Mesodermal cell (in vitro differentiated cells): Measurements from ENCODE around the gene PLP1.

Source experiments
- H3K27ac ChIP-seq: 2 replicates; pipeline ENCODE4 v1.7.0; 2013; ENCODE audit warnings: mild to moderate bottlenecking, low read depth, low read length, moderate library complexity; ENCODE audit not compliant: severe bottlenecking
- H3K36me3 ChIP-seq: 2 replicates; pipeline ENCODE4 v1.7.1; 2013; ENCODE audit warnings: mild to moderate bottlenecking, low read length, moderate library complexity; ENCODE audit not compliant: control insufficient read depth, insufficient read depth
- H3K4me1 ChIP-seq: one replicate; pipeline ENCODE4 v1.7.1; 2013; ENCODE audit warnings: mild to moderate bottlenecking, low read length; ENCODE audit not compliant: insufficient read depth, control insufficient read depth, poor library complexity, severe bottlenecking
- H3K4me3 ChIP-seq: 2 replicates; pipeline ENCODE4 v1.7.0; 2013; ENCODE audit warnings: low read length, control low read depth, mild to moderate bottlenecking; ENCODE audit not compliant: insufficient read depth, poor library complexity, severe bottlenecking; ENCODE audit errors: extremely low read depth
- H3K9me3 ChIP-seq: 2 replicates; pipeline ENCODE4 v1.7.1; 2013; ENCODE audit warnings: mild to moderate bottlenecking, low read length, moderate library complexity; ENCODE audit not compliant: control insufficient read depth
- WGBS, 2 experiments: methylation state at CpG; one replicate each; pipeline ENCODE4 v1.1.5; 2013; ENCODE audit warnings: missing lambda C conversion rate in 2 of 2; ENCODE audit not compliant: insufficient coverage in 2 of 2; 5-methylcytosine and 5-hydroxymethylcytosine counted together

The PLP1 gene

DNA sequence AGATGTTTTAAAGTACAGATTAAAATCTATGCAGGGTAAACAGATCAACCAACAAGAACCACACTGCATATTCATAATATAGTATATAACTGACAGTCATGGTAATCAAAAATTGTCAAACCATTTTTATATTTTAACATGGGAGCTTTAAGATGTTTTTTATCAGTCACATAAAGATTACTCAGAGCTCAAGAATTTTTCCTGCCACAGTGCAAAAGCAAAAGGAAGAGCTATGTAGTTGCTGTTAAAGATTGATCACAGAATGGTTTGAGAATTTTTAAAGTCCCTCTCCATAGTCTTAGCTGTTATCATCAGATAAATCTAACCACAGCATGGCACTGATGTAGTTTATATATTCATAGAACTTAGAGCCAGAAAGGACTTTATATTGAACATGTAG is 47.0 kb downstream of the PLP1 start:
- Histone ChIP-seq H3K9me3 (no peaks in the 10 kb centered on the region), H3K4me1 (no peaks in the 10 kb centered on the region), H3K36me3 (no peaks in the 10 kb centered on the region), H3K27ac (no peak overlapping the region), H3K4me3 (no peak overlapping the region)

DNA sequence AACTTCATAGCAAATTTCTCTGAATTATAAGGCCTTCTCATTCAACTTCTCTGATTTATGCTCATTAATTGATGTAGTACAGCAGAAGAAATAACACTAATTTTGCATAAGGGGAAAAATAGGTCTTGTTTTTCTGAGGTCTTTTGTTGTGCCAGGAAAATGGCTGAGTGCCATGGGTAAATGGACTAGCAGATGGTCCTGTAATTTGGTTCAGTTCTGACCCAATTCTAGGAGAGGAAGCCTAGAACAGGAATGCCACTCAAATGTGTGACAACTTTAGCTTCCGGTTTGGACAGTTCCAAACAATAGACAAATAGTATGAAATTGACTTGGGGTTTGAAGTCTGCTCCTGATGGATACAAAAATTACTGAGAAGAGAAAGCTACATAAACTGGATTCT is 49.2 kb downstream of the PLP1 start:
- Histone ChIP-seq H3K4me3 (no peak overlapping the region), H3K4me1 (no peaks in the 10 kb centered on the region), H3K36me3 (no peaks in the 10 kb centered on the region), H3K9me3 (no peaks in the 10 kb centered on the region), H3K27ac (no peak overlapping the region)
- no CpG with 5 or more reads among the region's 1 CpG for WGBS, 2 experiments

DNA sequence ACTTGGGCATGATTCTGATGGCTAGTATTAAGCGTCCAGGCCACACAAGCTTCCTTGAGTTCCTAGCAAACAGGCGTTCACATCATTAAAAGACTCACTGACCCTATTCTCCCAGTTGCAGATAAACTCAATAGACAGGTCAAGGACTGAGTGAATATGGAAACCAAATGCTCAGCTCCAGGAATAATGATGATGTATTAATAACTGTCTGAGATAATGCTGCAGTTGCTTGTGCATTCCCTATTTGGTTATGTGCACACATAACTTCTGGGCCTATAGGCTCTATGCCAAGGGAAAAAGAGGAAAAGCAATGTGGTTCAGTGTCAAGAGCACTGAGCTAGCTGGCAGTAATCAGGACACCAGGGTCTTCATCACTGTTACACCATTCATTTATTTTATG is 51.9 kb downstream of the PLP1 start:
- Histone ChIP-seq H3K4me3 (no peak overlapping the region), H3K9me3 (no peaks in the 10 kb centered on the region), H3K27ac (no peak overlapping the region), H3K36me3 (no peaks in the 10 kb centered on the region), H3K4me1 (no peaks in the 10 kb centered on the region)
- no CpG with 5 or more reads among the region's 2 CpGs for WGBS, 2 experiments

GRCh38 chrX:103830848-103831247 is 54.2 kb downstream of the PLP1 start:
- Histone ChIP-seq H3K36me3 (no peaks in the 10 kb centered on the region), H3K4me1 (no peaks in the 10 kb centered on the region), H3K27ac (no peak overlapping the region), H3K4me3 (no peak overlapping the region), H3K9me3 (no peaks in the 10 kb centered on the region)
- 86 to 100% methylated on average over 3 to 5 of the region's 7 CpGs for WGBS, 2 experiments

DNA sequence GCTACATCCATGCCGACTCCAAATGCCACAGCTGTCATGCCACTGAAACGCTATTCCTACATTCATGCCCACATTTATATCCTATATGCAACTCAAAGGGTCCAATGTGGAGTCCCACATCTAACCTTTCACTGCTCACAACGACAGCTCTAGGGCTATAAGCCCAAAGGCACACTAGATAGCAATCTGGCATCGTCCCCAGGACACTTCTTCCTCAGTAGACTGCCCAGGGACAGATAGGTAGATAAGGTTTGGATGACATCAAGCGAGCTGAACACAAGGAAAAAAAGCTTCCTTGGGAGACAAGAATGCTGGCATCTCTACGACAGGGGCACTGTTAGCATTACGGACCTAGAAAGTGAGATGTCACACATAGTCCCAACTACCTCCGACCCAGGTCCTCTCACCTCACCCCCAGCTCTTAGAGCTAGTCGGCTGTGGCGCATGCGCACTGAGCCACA is 54.7 kb downstream of the PLP1 start:
- no peaks in the 10 kb centered on the region for H3K4me1 ChIP-seq
- H3K36me3 ChIP-seq = no peaks in the 10 kb centered on the region
- 0 to 22% methylated on average over 3 to 8 of the region's 11 CpGs for WGBS, 2 experiments
- H3K4me3 ChIP-seq = peak overlapping the region; percentile 49
- no peak overlapping the region for H3K27ac ChIP-seq
- no peaks in the 10 kb centered on the region for H3K9me3 ChIP-seq

DNA sequence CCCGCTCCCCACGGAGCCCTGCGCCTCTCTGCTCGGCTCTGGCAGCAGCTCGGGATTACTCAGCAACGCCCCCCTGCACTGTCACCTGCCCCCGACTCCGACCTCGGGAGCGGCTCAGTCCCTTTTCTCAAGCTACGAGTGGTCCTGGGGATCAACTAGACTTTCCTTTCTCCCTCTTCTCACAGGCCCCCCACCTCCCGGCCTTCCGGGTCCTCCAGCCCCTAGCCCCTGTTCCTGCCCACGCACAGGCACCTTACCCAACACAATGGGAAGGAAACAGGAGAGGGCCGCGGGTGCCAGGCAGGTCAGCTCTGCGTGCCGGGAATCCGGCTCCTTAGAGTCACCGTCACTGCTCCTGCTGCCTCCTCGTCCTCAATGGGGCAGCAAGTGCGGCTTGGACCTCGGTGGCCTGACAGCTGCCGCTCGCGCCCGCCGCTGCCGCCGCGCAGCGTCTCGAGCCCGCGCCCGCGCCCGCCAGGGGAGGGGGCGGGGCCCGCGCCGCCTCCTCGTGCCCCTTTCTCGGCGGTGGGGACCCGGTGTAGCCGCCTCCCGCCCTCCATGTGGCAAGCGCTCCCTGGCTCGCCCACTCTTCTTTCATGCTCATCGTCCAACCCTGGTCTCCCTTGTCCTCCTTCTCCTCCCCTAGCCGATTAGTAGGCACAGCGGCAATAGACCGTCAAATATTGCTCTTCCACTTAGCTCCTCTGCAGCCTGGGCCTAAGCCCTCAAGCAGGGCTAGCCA is 55.3 kb downstream of the PLP1 start, which contains the start of gene RAB9B:
Gene RAB9B, minus strand, starts transcription at position 455 of the 742 bp plus-strand sequence. CDS start 6,473 bp downstream, outside the sequence.
- 0% methylated on average over 9 to 16 of the region's 54 CpGs for WGBS, 2 experiments
- no peaks in the 10 kb centered on the region for H3K4me1 ChIP-seq
- peak within 1 kb of the TSS; percentile 49 for H3K4me3 ChIP-seq
- H3K27ac ChIP-seq = no peak within 1 kb of the TSS
- H3K36me3 ChIP-seq = no peaks in the 10 kb centered on the region
- no peaks in the 10 kb centered on the region for H3K9me3 ChIP-seq

GRCh38 chrX:103839404-103839803 is 62.8 kb downstream of the PLP1 start:
- H3K4me3 ChIP-seq = no peak overlapping the region
- no peaks in the 10 kb centered on the region for H3K4me1 ChIP-seq
- H3K9me3 ChIP-seq = no peaks in the 10 kb centered on the region
- H3K27ac ChIP-seq = no peak overlapping the region
- no peaks in the 10 kb centered on the region for H3K36me3 ChIP-seq
- WGBS, 2 experiments = no CpG with 5 or more reads among the region's 1 CpG
